Hepatocyte (in vitro differentiated cells): ENCODE measurements around the gene RAMP3. TPM values are rescaled to one million over a fixed set of nuclear protein-coding genes. Genes with fewer than 3 reads are reported as not detected.

Experiments
- DNase-seq: peaks from one replicate; pipeline ENCODE4 v3.0.0-alpha.2; 2016; ENCODE audit warnings: low spot score
- H2AFZ ChIP-seq: fragments of 200-600 bp; sonication (generic); 2 replicates; pipeline ENCODE4 v1.6.0; 2016; ENCODE audit warnings: antibody characterized with exemption, mild to moderate bottlenecking
- H3K27ac ChIP-seq: fragments of 200-600 bp; sonication (generic); 2 replicates; pipeline ENCODE4 v1.5.1; 2016; ENCODE audit warnings: mild to moderate bottlenecking
- H3K27me3 ChIP-seq: fragments of 200-600 bp; sonication (generic); 2 replicates; pipeline ENCODE4 v1.6.1; 2016
- H3K36me3 ChIP-seq: fragments of 200-600 bp; sonication (generic); replicated peaks from 2 replicates; pipeline ENCODE4 v1.5.1; 2016; ENCODE audit warnings: low read depth; ENCODE audit not compliant: insufficient read depth
- H3K4me1 ChIP-seq: fragments of 200-600 bp; sonication (generic); 2 replicates; pipeline ENCODE4 v1.5.1; 2016; ENCODE audit warnings: mild to moderate bottlenecking, moderate library complexity; ENCODE audit not compliant: insufficient read depth
- H3K4me2 ChIP-seq: fragments of 200-600 bp; sonication (generic); 2 replicates; pipeline ENCODE4 v1.6.0; 2016
- H3K4me3 ChIP-seq: fragments of 200-600 bp; sonication (generic); 2 replicates; pipeline ENCODE4 v1.5.1; 2016; ENCODE audit warnings: mild to moderate bottlenecking
- H3K79me2 ChIP-seq: fragments of 200-600 bp; sonication (generic); 2 replicates; pipeline ENCODE4 v1.6.0; 2017; ENCODE audit warnings: mild to moderate bottlenecking
- H3K9me2 ChIP-seq: fragments of 200-600 bp; sonication (generic); replicated peaks from 2 replicates; pipeline ENCODE4 v1.6.0; 2017; ENCODE audit warnings: mild to moderate bottlenecking; ENCODE audit not compliant: insufficient read depth
- H3K9me3 ChIP-seq: fragments of 200-600 bp; sonication (generic); 2 replicates; pipeline ENCODE4 v1.5.1; 2016; ENCODE audit warnings: low read depth, mild to moderate bottlenecking
- H4K20me1 ChIP-seq: fragments of 200-600 bp; sonication (generic); 2 replicates; pipeline ENCODE4 v1.6.0; 2016; ENCODE audit warnings: mild to moderate bottlenecking; ENCODE audit not compliant: insufficient read depth, poor library complexity, severe bottlenecking
- EZH2 ChIP-seq: fragments of 200-600 bp; sonication (generic); IDR thresholded peaks from 2 replicates; pipeline ENCODE4 v1.6.1; 2016; ENCODE audit warnings: antibody characterized with exemption, mild to moderate bottlenecking, borderline replicate concordance
- EZH2phosphoT487 ChIP-seq: fragments of 200-600 bp; sonication (generic); IDR thresholded peaks from one replicate; pipeline ENCODE4 v1.6.1; 2018; ENCODE audit warnings: antibody characterized with exemption, mild to moderate bottlenecking, low read depth, moderate library complexity; ENCODE audit not compliant: unreplicated experiment, severe bottlenecking
- whole genome bisulfite sequencing: methylation state at CpG from one replicate; pipeline ENCODE4 v1.1.6; 2016; ENCODE audit warnings: low lambda C conversion rate; ENCODE audit errors: missing lambda C conversion rate; 5-methylcytosine and 5-hydroxymethylcytosine counted together
- polyA plus RNA-seq: library from polyadenylated mRNA; unstranded; fragments of >200 nt; fragmentation: Nextera tagmentation; extraction: Ambion mirVana; gene quantifications from 2 replicates; pipeline ENCODE4 v1.2.1, GENCODE V29; 2016
- total RNA-seq: library from RNA; depleted of rRNA; stranded (reverse); fragments of >200 nt; gene quantifications from 2 replicates; pipeline ENCODE4 v1.2.3, GENCODE V29; 2014
- TF ChIP-seq, protein P1 (sequence below): fragments of 200-600 bp; sonication (generic); IDR thresholded peaks from 2 replicates; pipeline ENCODE4 v1.5.1; 2016; ENCODE audit warnings: antibody characterized with exemption, mild to moderate bottlenecking; ENCODE audit not compliant: poor library complexity

The RAMP3 gene
- total and polyA plus RNA-seq, 2 experiments from 2014 or later, result not detected

DNA sequence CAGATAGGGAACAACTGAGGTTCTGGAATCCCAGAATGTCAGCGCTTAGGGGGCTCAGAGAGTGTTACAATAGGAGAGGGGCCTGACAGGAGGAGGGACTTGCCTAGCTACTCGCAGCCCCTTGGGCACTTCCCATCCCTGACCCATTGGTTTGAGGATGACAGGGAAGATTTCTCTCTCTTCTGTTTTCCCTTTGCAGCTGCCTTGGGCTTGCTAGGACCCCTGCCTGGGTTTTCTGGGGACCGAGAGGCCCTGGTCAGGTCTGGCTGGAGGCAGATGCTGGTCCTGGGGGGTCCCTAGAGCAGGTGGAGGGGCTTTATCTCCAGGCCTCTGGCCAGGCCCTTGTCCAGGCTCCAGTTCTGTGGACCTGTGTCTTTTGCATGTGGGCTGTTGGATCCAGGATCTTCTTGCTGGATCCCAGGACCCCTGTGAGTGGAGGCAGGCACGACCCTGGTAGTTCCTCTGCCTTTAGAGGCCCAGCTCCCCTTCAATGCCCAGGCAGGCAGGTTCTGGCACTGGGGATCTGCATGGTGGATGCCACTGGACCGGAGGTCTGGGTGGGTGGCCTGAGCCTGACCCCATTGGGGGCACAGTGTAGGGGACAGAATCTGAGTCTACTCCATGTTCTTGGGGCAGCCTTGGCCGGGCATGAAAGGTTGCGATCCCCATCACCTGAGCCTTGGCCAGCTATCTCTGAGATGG, 26.9 kb downstream of the RAMP3 start:
- WGBS, result 89% methylated on average over 7 of the region's 7 CpGs
- Histone ChIP-seq H2AFZ (no peak overlapping the region), H3K9me2 (no peaks in the 10 kb centered on the region), H3K4me3 (no peak overlapping the region), H3K4me1 (no peaks in the 10 kb centered on the region), H3K27ac (no peak overlapping the region), H4K20me1 (no peaks in the 10 kb centered on the region), H3K27me3 (peaks cover 4% of the 10 kb centered on the region), H3K9me3 (no peaks in the 10 kb centered on the region), H3K4me2 (no peak overlapping the region), H3K79me2 (no peaks in the 10 kb centered on the region), H3K36me3 (no peaks in the 10 kb centered on the region)
- DNase-seq, result no peak
- TF ChIP-seq, protein P1, sequence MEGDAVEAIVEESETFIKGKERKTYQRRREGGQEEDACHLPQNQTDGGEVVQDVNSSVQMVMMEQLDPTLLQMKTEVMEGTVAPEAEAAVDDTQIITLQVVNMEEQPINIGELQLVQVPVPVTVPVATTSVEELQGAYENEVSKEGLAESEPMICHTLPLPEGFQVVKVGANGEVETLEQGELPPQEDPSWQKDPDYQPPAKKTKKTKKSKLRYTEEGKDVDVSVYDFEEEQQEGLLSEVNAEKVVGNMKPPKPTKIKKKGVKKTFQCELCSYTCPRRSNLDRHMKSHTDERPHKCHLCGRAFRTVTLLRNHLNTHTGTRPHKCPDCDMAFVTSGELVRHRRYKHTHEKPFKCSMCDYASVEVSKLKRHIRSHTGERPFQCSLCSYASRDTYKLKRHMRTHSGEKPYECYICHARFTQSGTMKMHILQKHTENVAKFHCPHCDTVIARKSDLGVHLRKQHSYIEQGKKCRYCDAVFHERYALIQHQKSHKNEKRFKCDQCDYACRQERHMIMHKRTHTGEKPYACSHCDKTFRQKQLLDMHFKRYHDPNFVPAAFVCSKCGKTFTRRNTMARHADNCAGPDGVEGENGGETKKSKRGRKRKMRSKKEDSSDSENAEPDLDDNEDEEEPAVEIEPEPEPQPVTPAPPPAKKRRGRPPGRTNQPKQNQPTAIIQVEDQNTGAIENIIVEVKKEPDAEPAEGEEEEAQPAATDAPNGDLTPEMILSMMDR, result no peak
- TF ChIP-seq EZH2phosphoT487 (no peak), EZH2 (no peak)

DNA sequence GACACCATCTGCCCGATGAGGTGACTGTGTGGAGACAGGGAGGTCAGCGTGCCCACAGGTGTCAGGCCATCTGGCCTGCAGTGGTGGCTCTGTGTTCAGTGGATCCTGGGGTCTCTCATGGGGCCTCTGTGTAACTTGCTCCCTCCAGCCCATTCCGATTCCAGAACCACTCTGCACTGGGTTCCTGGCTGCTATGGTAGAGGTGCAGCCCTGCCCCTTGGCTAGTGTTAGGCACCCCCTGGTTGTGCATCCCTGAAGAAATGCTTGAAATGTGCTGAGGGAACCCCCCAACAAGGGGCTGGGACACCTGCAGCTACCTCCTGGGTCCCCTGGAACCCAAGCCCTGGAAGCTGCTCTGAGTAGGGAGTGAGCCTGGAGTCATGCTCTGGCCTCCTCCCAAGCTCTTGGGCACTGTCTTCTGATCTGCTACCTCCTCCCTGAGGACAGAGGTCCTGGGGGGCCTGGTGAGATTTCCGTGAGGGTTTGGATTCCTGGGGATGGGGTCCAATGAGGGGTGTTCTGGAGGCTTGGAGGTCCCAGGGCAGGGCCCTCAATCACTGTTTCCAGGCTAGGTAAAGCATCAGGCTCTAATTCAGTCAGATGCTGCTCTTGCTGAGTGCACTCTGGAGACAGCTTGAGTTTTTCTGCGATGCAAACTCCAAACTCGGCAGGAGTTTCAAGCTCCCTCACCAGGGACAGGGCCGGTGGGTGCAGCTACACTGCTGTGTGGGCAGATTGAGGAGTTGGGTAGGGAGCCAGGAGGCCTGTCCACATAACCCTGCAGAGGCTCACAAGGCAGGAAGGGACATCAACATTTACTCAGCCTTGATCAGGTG, 27.7 kb downstream of the RAMP3 start:
- Histone ChIP-seq H3K36me3 (no peaks in the 10 kb centered on the region), H3K27ac (no peak overlapping the region), H3K9me2 (no peaks in the 10 kb centered on the region), H3K4me3 (no peak overlapping the region), H3K79me2 (no peaks in the 10 kb centered on the region), H3K9me3 (no peaks in the 10 kb centered on the region), H4K20me1 (no peaks in the 10 kb centered on the region), H3K4me1 (no peaks in the 10 kb centered on the region), H2AFZ (no peak overlapping the region), H3K27me3 (peaks cover 4% of the 10 kb centered on the region), H3K4me2 (no peak overlapping the region)
- 75% methylated on average over 7 of the region's 7 CpGs for WGBS
- TF ChIP-seq, protein P1, result no peak
- TF ChIP-seq EZH2phosphoT487 (no peak), EZH2 (no peak)
- DNase-seq, result no peak

DNA sequence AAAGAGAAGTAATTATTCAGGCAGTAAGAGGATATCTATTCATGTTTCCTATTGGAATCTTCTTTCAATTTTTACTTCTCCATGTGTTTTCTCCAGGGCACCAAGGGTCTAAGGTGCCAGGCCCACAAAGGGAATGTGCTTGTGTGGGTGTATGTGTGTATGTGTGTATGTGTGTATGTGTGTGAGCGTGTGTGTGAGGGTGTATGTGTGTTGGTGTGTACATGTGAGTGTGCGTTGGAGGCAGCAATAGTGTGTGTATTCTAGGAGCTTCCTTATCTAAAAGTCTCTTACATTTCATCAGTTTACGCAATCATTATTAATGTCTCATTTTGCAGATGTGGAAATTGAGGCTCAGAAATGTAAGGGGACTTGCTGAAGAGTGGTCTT, 28.3 kb downstream of the RAMP3 start:
- Histone ChIP-seq H3K27me3 (no peaks in the 10 kb centered on the region), H3K4me1 (no peaks in the 10 kb centered on the region), H4K20me1 (no peaks in the 10 kb centered on the region), H3K4me2 (no peak overlapping the region), H3K36me3 (no peaks in the 10 kb centered on the region), H3K9me3 (no peaks in the 10 kb centered on the region), H3K27ac (no peak overlapping the region), H3K79me2 (no peaks in the 10 kb centered on the region), H3K4me3 (no peak overlapping the region), H2AFZ (no peak overlapping the region), H3K9me2 (no peaks in the 10 kb centered on the region)
- TF ChIP-seq EZH2phosphoT487 (no peak), EZH2 (no peak)
- TF ChIP-seq, protein P1, result no peak
- DNase-seq, result no peak
- 94% methylated on average over 3 of the region's 3 CpGs for WGBS
